Epithelial cell of esophagus (primary cell): ENCODE data around the gene PAFAH2.

ENCODE experiments used
- DNase-seq: peaks from one replicate; pipeline ENCODE4 v3.0.0; 2010; ENCODE audit warnings: low read depth
- H3K4me3 ChIP-seq: 2 replicates; pipeline ENCODE4 v1.5.1; 2011; ENCODE audit warnings: mild to moderate bottlenecking, low read length, control low read depth
- CTCF ChIP-seq: IDR thresholded peaks from 2 replicates; pipeline ENCODE4 v1.5.1; 2011; ENCODE audit warnings: low read depth, mild to moderate bottlenecking, low read length, control low read depth, inconsistent platforms; ENCODE audit not compliant: insufficient read depth; ENCODE audit errors: missing control alignments

The PAFAH2 gene

GRCh38 chr1:26035959-26036755 is 38.3 kb upstream of the PAFAH2 start:
- DNase-seq = peak; percentile 65
- TF ChIP-seq CTCF = peak; percentile 94
- peak overlapping the region; percentile 89 for H3K4me3 ChIP-seq

DNA sequence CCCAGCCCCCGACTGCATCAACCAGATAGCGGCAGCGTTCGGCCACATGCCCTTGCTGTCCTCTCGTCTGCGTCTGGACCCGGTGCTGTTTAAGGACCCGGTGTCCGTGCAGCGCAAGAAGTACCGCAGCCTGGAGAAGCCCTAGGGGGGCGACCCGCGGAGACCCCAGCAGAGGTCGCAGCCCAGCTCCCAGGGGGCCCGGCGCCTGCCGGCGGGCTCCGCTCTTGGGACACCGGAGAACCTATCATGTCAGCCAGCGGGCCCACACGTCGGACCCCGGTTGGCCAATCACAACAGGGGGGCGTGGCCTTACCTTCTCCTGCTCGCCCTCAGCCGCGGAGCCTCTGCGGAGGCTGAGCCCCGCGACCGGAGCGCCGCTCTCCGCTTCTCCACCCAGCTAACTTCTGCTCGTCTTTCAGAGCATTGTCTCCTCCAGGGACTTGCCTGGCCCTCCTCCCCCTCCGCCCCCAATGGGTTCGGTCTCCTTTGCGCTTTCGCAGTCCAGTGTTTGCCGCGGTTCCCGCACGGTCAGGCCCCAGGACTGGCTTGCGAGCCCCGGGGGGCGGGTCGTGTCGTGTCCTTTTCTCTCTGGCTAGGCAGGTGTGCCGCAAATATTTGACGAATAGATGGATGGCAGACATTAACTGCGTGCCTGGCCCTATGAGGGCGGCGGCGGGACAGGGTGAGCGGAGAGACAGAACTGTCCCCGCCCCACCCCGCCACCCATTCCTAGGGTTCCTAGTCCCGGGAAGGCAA is 37.5 kb upstream of the PAFAH2 start:
- peak; percentile 95 for DNase-seq
- peak overlapping the region; percentile 89 for H3K4me3 ChIP-seq
- no peak for TF ChIP-seq CTCF

DNA sequence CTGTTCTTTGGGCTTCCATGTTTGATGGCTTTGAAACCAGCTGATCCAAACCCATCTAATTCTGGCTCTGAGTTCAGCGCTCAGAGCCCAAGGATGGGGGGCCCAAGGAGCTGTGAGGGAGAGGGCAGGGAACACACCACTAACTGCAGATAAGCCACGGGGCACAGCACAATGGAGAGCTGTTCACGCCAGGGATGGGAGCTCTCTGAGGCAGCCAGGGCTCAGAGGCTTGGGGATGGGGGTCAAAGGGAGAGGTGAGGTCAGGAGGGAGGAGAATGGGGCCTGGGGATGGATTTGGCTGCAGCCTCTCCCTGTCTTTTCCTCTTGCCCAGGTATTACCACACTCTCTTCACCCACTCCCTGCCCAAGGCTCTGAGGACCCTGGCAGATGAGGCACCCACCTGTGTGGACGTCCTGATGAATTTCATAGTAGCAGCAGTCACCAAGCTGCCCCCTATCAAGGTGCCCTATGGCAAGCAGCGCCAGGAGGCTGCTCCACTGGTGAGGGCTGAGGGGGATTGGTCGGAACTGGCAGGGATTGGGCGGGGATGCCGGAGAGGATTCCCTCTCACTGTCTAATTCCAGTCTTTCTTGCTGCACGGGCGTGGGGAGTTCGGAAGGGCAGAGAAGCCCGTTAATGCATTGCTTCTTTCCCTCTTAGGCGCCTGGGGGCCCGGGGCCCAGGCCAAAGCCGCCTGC is 36.8 kb upstream of the PAFAH2 start:
- DNase-seq = no peak
- no peak for TF ChIP-seq CTCF
- peak overlapping the region; percentile 89 for H3K4me3 ChIP-seq

DNA sequence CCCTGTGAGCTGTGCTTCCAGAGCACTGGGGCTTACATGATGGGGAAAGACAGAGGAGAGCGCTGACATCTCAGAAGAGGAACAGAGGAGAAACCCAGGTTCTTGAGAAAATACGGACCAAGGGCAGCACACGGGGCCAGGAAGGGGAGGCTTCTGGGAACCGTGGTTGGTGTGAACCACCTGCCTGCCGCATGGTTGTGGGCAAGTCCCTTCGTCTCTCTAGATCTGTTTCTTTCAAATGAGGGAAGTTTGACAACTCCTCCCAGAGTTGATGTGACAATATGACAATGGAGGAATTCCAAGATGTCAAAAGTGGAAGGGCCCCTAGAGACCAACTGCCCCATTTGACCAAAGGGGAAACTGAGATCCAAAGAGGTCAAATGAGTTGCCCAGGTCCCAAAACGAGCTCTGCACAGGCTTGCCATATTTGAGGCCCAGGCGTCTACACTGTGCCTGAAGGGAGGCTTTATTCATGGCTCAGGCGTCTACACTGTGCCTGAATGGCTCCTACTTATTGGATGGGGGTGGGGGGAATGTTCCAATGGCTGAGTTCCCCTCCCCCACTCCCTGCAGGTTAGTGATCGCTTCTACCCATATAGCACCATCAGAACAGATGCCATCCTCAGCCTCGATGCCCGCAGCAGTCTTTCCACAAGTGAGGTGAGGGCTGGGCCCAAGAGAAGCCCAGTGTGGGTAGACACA is 34.9 kb upstream of the PAFAH2 start:
- H3K4me3 ChIP-seq = no peak overlapping the region
- TF ChIP-seq CTCF = no peak
- no peak for DNase-seq

DNA sequence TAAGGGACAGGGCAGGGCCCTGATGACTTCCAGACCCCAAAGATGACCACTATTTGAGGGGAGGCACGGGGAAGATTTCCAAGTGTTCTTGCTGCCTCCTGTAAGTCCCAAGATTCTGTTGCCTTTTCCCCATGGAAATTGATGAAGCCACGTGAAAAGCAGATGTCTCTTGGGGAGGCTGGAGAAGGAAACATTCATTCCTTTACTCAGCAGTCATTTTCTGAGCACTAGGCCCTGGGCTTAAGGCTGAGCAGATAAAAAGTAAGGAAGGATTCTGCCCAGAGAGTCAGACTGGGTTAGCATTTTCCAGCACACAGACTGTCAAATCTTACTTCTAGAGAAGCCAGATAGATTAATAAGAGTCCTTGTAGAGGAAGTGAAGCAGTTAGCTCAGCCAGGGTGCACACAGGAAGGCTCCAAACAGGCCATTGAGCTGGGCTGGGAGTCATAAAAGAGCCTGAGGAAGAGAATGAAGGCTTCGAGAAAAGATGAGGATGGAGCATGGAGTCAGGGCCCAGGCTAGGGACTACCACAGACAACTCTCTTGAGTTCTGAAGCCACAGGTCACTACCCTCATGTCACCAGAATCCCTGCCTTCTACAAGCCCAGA is 33.9 kb upstream of the PAFAH2 start:
- TF ChIP-seq CTCF = no peak
- no peak overlapping the region for H3K4me3 ChIP-seq
- DNase-seq = no peak

- no peak overlapping the region for H3K4me3 ChIP-seq
- no peak for TF ChIP-seq CTCF
- no peak for DNase-seq
These were observed 33.3 kb upstream of the PAFAH2 start for GRCh38 chr1:26031196-26031595.
